ENCODE measurements around the gene GLCCI1. TPM values are rescaled to one million over a fixed set of nuclear protein-coding genes. Genes with fewer than 3 reads are reported as not detected.

Gene GLCCI1
- total and polyA plus RNA-seq, 11 donors: 1.5 to 10.8 (median 6.3) TPM

- H3K27me3 ChIP-seq: no peaks in the 10 kb centered on the region
- H3K4me1 ChIP-seq: peaks cover 0 to 28% (median 0%) of the 10 kb centered on the region in 12 donors
- no peak overlapping the region for H3K4me3 ChIP-seq
- TF ChIP-seq CTCF (IDR thresholded peaks at IDR 0.05) (no peak), POLR2A (IDR thresholded peaks at IDR 0.05) (no peak)
- H3K36me3 ChIP-seq: peaks cover 0 to 58% (median 9%) of the 10 kb centered on the region in 9 donors
- intact Hi-C loops (cut with DNase I): no loop called here
- no peaks in the 10 kb centered on the region for H3K9me3 ChIP-seq
- H3K27ac ChIP-seq: no peak overlapping the region
- no peak for DNase-seq
- no peak for ATAC-seq
- 81 to 88% (median 86%) methylated on average over 8 of the region's 8 CpGs for WGBS, 4 donors
These were observed 150.7 kb downstream of the GLCCI1 start for GRCh38 chr7:8119262-8119661.

- Histone ChIP-seq H3K4me3 (no peak overlapping the region), H3K4me1 (peaks cover 0 to 33% (median 0%) of the 10 kb centered on the region in 12 donors), H3K27me3 (no peaks in the 10 kb centered on the region), H3K36me3 (peaks cover 0 to 66% (median 9%) of the 10 kb centered on the region in 9 donors), H3K9me3 (no peaks in the 10 kb centered on the region), H3K27ac (no peak overlapping the region)
- intact Hi-C loops (cut with DNase I): no loop called here
- 82 to 87% (median 84%) methylated on average over 12 of the region's 12 CpGs for WGBS, 4 donors
- DNase-seq (no peak), ATAC-seq (peak in 1 of 4 donors; percentile 22)
- TF ChIP-seq CTCF (IDR thresholded peaks at IDR 0.05): no peak
- TF ChIP-seq POLR2A (IDR thresholded peaks at IDR 0.05): no peak
These were observed 151.9 kb downstream of the GLCCI1 start for GRCh38 chr7:8120390-8121058.

GRCh38 chr7:8121243-8121642 is 152.6 kb downstream of the GLCCI1 start:
- H3K4me3 ChIP-seq: no peak overlapping the region
- intact Hi-C loops (cut with DNase I): no loop called here
- H3K36me3 ChIP-seq: peaks cover 0 to 72% (median 12%) of the 10 kb centered on the region in 9 donors
- H3K27ac ChIP-seq: no peak overlapping the region
- no peaks in the 10 kb centered on the region for H3K9me3 ChIP-seq
- WGBS, 4 donors: 80 to 95% (median 92%) methylated on average over 3 of the region's 3 CpGs
- DNase-seq (no peak), ATAC-seq (no peak)
- H3K27me3 ChIP-seq: no peaks in the 10 kb centered on the region
- TF ChIP-seq POLR2A (IDR thresholded peaks at IDR 0.05) (no peak), CTCF (IDR thresholded peaks at IDR 0.05) (no peak)
- peaks cover 0 to 33% (median 0%) of the 10 kb centered on the region in 12 donors for H3K4me1 ChIP-seq

GRCh38 chr7:8125680-8126444 is 157.3 kb downstream of the GLCCI1 start:
- ATAC-seq: peak in 3 of 4 donors; percentile 20 to 56 (median 30)
- intact Hi-C loops (cut with DNase I): no loop called here
- H3K4me1 ChIP-seq: peaks cover 0 to 30% (median 0%) of the 10 kb centered on the region in 12 donors
- no peaks in the 10 kb centered on the region for H3K27me3 ChIP-seq
- TF ChIP-seq POLR2A (IDR thresholded peaks at IDR 0.05) (no peak), CTCF (IDR thresholded peaks at IDR 0.05) (no peak)
- peaks cover 0 to 62% (median 11%) of the 10 kb centered on the region in 9 donors for H3K36me3 ChIP-seq
- peak in 1 of 5 donors; percentile 26 for DNase-seq
- H3K4me3 ChIP-seq: no peak overlapping the region
- H3K9me3 ChIP-seq: no peaks in the 10 kb centered on the region
- WGBS, 4 donors: 73 to 79% (median 76%) methylated on average over 8 of the region's 8 CpGs
- H3K27ac ChIP-seq: peak overlapping the region in 1 of 12 donors; percentile 84
